SU-DHL-6 (cell line): ENCODE results near the gene WDR5.

Source experiments
- H2AFZ ChIP-seq: fragments of 200-600 bp; sonication (generic); 2 replicates; pipeline ENCODE4 v1.6.1; 2014; ENCODE audit warnings: low read depth, mild to moderate bottlenecking, moderate library complexity, mixed read lengths, antibody characterized with exemption, low read length; ENCODE audit not compliant: severe bottlenecking
- H3F3A ChIP-seq: fragments of 200-600 bp; shearing (Covaris generic); 2 replicates; pipeline ENCODE4 v1.6.0; 2016; ENCODE audit warnings: antibody characterized with exemption, mild to moderate bottlenecking; ENCODE audit not compliant: insufficient read depth
- H3K27ac ChIP-seq: fragments of 200-600 bp; sonication (generic); 2 replicates; pipeline ENCODE4 v1.5.1; 2016; ENCODE audit warnings: low read depth, mild to moderate bottlenecking, low read length, moderate library complexity, mixed read lengths
- H3K27me3 ChIP-seq: fragments of 200-600 bp; sonication (generic), shearing (Covaris generic); 2 replicates; pipeline ENCODE4 v1.6.0; 2014; ENCODE audit warnings: mild to moderate bottlenecking, low read length
- H3K36me3 ChIP-seq: fragments of 200-600 bp; sonication (generic); 2 replicates; pipeline ENCODE4 v1.6.1; 2014; ENCODE audit warnings: mild to moderate bottlenecking, low read length, mixed read lengths
- H3K4me2 ChIP-seq: fragments of 300-600, 200-600 bp; shearing (Covaris generic), sonication (generic); 2 replicates; pipeline ENCODE4 v1.6.0; 2014; ENCODE audit warnings: low read length, low read depth, mild to moderate bottlenecking; ENCODE audit not compliant: poor library complexity, severe bottlenecking
- H3K4me3 ChIP-seq: fragments of 200-600 bp; sonication (generic); 2 replicates; pipeline ENCODE4 v1.5.1; 2014; ENCODE audit warnings: antibody characterized with exemption, low read length, mild to moderate bottlenecking, mixed read lengths; ENCODE audit not compliant: insufficient read depth, poor library complexity, severe bottlenecking
- H3K79me2 ChIP-seq: fragments of 200-600 bp; sonication (generic); 2 replicates; pipeline ENCODE4 v1.6.1; 2014; ENCODE audit warnings: mild to moderate bottlenecking, low read length, moderate library complexity; ENCODE audit not compliant: insufficient read depth
- H3K9ac ChIP-seq: fragments of 200-600 bp; sonication (generic); 2 replicates; pipeline ENCODE4 v1.7.0; 2014; ENCODE audit warnings: mild to moderate bottlenecking, low read length
- H3K9me2 ChIP-seq: fragments of 200-600 bp; sonication (generic); replicated peaks from 2 replicates; pipeline ENCODE4 v1.6.1; 2014; ENCODE audit warnings: low read length; ENCODE audit not compliant: insufficient read depth
- H3K9me3 ChIP-seq: fragments of 200-600 bp; sonication (generic); 2 replicates; pipeline ENCODE4 v1.6.1; 2014; ENCODE audit warnings: low read length, mixed read lengths; ENCODE audit not compliant: insufficient read depth
- H4K20me1 ChIP-seq: fragments of 200-600 bp; sonication (generic); 2 replicates; pipeline ENCODE4 v1.6.1; 2014; ENCODE audit warnings: low read depth, mild to moderate bottlenecking, antibody characterized with exemption, low read length, moderate library complexity, mixed read lengths
- CTCF ChIP-seq: fragments of 200-600 bp; sonication (generic); IDR thresholded peaks from one replicate; pipeline ENCODE4 v1.5.1; 2017; ENCODE audit warnings: antibody characterized with exemption, mild to moderate bottlenecking, low read length, moderate library complexity; ENCODE audit not compliant: insufficient read depth, poor library complexity, severe bottlenecking
- EZH2phosphoT487 ChIP-seq: fragments of 200-600 bp; sonication (generic), shearing (Covaris generic); conservative IDR thresholded peaks from 2 replicates; pipeline ENCODE4 v1.6.1; 2018; ENCODE audit warnings: mild to moderate bottlenecking, antibody characterized with exemption, low read length, moderate library complexity, mixed read lengths

Gene WDR5

GRCh38 chr9:134192311-134192950 lies 56.5 kb downstream of the WDR5 start:
- no peaks in the 10 kb centered on the region for H3K9me3 ChIP-seq
- no peak for TF ChIP-seq EZH2phosphoT487
- TF ChIP-seq CTCF, result no peak
- no peaks in the 10 kb centered on the region for H3K27me3 ChIP-seq
- H2AFZ ChIP-seq, result no peak overlapping the region
- H3K9me2 ChIP-seq, result no peaks in the 10 kb centered on the region
- no peaks in the 10 kb centered on the region for H3K36me3 ChIP-seq
- H4K20me1 ChIP-seq, result no peaks in the 10 kb centered on the region
- no peak overlapping the region for H3K9ac ChIP-seq
- no peaks in the 10 kb centered on the region for H3F3A ChIP-seq
- H3K4me3 ChIP-seq, result no peak overlapping the region
- no peak overlapping the region for H3K27ac ChIP-seq
- no peak overlapping the region for H3K4me2 ChIP-seq
- no peaks in the 10 kb centered on the region for H3K79me2 ChIP-seq

DNA sequence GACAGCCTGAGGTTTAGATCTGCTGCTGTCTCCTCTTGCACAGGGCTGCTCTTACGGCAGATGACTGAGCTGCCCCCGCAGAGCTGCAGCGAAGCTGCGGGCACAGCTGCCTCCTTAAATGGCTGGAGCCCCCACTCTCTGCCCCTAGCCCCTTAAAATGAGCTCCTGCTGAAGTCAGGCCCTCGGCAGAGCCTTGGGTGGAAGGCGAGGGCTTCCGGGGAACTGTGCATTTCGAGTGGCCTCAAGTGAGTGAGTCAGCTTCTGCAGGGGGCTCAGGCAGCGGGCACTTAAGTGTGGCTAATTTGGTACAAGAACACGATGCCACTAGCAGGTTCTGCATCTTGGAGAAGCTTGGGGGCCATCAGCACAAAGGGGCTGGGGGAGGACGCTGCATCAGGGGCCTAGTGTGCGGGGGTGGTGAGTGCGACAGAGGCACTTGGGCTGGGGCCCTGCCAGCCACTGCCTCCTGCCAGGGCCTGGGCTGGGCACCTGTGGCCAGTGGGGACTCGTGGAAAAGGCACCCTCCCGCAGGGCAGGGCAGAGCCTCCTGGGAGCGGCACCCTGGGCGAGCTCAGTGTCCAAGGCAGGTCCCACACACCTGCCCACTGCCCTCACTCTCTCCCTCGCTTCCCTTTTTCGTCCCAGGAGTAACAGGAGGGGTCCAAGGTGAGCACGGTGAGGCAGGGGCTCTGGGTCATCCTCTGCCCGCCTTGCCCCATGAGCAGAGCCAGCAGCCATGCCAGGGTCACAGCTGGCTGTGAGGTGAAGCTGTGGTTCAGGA lies 57.3 kb downstream of the WDR5 start:
- Histone ChIP-seq H3K9ac (no peak overlapping the region), H2AFZ (no peak overlapping the region), H3K9me2 (no peaks in the 10 kb centered on the region), H3F3A (no peaks in the 10 kb centered on the region), H3K79me2 (no peaks in the 10 kb centered on the region), H3K4me3 (no peak overlapping the region), H3K27ac (no peak overlapping the region), H3K27me3 (no peaks in the 10 kb centered on the region), H3K4me2 (no peak overlapping the region), H4K20me1 (no peaks in the 10 kb centered on the region), H3K36me3 (no peaks in the 10 kb centered on the region), H3K9me3 (no peaks in the 10 kb centered on the region)
- TF ChIP-seq CTCF (no peak), EZH2phosphoT487 (no peak)

GRCh38 chr9:134193912-134194535 lies 58.1 kb downstream of the WDR5 start:
- Histone ChIP-seq H3K4me3 (no peak overlapping the region), H3K9me2 (no peaks in the 10 kb centered on the region), H4K20me1 (no peaks in the 10 kb centered on the region), H3K9ac (no peak overlapping the region), H3K27me3 (no peaks in the 10 kb centered on the region), H3K27ac (no peak overlapping the region), H3K4me2 (no peak overlapping the region), H3K79me2 (no peaks in the 10 kb centered on the region), H2AFZ (no peak overlapping the region), H3F3A (no peaks in the 10 kb centered on the region), H3K36me3 (no peaks in the 10 kb centered on the region), H3K9me3 (no peaks in the 10 kb centered on the region)
- TF ChIP-seq CTCF (no peak), EZH2phosphoT487 (no peak)
